ENCODE results near the gene IL18.

IL18 gene

GRCh38 chr11:112156153-112156955 is 7.5 kb downstream of the IL18 start:
- DNase-seq (ENCODE audit: low read depth): no peak
- no peak for TF ChIP-seq CTCF (conservative IDR thresholded peaks at IDR 0.05; ENCODE audit: control insufficient read depth, insufficient read depth, low read depth, low read length)
- no peak overlapping the region for H3K4me3 ChIP-seq (ENCODE audit: control insufficient read depth, low read depth, low read length)

- no peak for DNase-seq (ENCODE audit: low read depth)
- no peak for TF ChIP-seq CTCF (conservative IDR thresholded peaks at IDR 0.05; ENCODE audit: control insufficient read depth, insufficient read depth, low read depth, low read length)
- no peak overlapping the region for H3K4me3 ChIP-seq (ENCODE audit: control insufficient read depth, low read depth, low read length)
These were observed 13.4 kb downstream of the IL18 start for GRCh38 chr11:112150517-112150916.

GRCh38 chr11:112143597-112143996 is 20.3 kb downstream of the IL18 start:
- DNase-seq (ENCODE audit: low read depth): no peak
- TF ChIP-seq CTCF (conservative IDR thresholded peaks at IDR 0.05; ENCODE audit: control insufficient read depth, insufficient read depth, low read depth, low read length): no peak
- H3K4me3 ChIP-seq (ENCODE audit: control insufficient read depth, low read depth, low read length): no peak overlapping the region

- no peak for DNase-seq (ENCODE audit: low read depth)
- TF ChIP-seq CTCF (conservative IDR thresholded peaks at IDR 0.05; ENCODE audit: control insufficient read depth, insufficient read depth, low read depth, low read length): no peak
- no peak overlapping the region for H3K4me3 ChIP-seq (ENCODE audit: control insufficient read depth, low read depth, low read length)
These were observed 29.4 kb downstream of the IL18 start for GRCh38 chr11:112134473-112134872.

DNA sequence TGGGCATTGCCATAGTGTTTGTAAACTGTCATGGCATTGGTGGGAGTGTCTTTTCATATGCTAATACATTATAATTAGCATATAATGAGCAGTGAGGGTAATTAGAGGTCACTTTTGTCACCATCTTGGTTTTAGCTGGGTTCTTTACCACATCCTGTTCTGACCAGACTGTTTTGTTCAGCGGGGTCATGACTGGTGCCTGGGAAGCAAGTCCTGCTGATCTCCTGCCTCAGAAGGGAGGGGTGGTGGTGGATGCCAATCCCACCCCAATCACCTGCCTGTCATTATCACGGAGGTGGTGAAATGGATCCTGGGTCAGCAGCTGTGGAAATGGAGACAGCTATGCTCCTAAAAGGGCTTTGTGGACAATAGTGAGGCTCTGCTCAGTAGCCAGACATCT is 31.2 kb downstream of the IL18 start:
- no peak overlapping the region for H3K4me3 ChIP-seq (ENCODE audit: control insufficient read depth, low read depth, low read length)
- no peak for DNase-seq (ENCODE audit: low read depth)
- no peak for TF ChIP-seq CTCF (conservative IDR thresholded peaks at IDR 0.05; ENCODE audit: control insufficient read depth, insufficient read depth, low read depth, low read length)

DNA sequence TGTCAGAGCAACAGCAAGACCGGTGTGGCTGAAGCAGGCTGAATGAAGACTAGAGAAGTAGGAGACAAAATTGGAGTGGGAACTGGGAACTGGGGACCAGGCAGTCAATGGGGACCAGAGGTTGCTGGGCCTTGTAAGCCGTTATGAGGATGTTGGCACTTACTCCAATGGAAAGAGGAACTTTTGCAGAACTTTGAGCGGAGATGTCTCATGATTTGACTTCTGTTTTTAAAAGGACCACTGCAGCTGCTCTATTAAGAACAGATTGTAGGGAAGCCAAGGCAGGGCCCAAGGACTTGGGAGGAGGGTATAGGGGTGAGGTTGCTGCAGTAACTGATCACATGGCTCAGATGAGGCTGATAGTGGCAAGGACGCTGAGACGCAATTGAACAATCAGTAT is 34.2 kb downstream of the IL18 start:
- DNase-seq (ENCODE audit: low read depth): no peak
- TF ChIP-seq CTCF (conservative IDR thresholded peaks at IDR 0.05; ENCODE audit: control insufficient read depth, insufficient read depth, low read depth, low read length): no peak
- no peak overlapping the region for H3K4me3 ChIP-seq (ENCODE audit: control insufficient read depth, low read depth, low read length)

Data from fibroblast of mammary gland (primary cell).